Measurements from ENCODE around the gene DPEP2.

DNA sequence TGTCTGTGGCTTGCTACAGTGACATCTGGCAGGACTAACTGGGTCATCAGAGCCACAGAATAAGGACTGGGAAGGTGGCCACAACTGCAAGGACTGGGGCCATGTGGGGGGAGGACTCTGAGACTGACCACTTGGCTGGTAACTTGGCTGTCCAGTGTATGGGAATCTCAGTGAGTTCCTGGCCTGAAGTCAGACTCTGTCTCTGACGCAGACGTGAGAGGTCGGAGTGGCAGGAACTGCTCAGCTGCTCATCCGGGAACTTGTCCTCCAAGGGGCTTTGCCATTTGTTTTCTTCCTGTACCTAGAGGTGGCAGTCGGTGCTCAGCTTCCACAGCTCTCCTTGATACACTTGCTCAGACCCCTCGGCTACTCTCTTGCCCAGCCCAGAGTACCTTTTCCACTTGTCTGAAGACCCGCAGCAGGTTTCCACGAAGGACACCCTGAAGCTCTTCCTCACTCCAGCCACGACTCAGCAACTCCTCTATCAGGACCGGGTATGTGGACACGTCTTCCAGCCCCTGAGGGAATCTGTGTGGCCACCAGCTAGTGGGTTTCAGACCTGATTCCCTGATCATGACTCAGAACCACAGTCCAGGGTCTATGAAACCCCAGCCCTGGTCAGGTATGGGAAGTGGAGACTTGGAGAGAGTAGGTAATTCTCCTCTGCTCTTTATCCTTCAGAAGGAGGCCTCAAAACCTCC lies 11.7 kb downstream of the DPEP2 start:
- TF ChIP-seq, protein P1, sequence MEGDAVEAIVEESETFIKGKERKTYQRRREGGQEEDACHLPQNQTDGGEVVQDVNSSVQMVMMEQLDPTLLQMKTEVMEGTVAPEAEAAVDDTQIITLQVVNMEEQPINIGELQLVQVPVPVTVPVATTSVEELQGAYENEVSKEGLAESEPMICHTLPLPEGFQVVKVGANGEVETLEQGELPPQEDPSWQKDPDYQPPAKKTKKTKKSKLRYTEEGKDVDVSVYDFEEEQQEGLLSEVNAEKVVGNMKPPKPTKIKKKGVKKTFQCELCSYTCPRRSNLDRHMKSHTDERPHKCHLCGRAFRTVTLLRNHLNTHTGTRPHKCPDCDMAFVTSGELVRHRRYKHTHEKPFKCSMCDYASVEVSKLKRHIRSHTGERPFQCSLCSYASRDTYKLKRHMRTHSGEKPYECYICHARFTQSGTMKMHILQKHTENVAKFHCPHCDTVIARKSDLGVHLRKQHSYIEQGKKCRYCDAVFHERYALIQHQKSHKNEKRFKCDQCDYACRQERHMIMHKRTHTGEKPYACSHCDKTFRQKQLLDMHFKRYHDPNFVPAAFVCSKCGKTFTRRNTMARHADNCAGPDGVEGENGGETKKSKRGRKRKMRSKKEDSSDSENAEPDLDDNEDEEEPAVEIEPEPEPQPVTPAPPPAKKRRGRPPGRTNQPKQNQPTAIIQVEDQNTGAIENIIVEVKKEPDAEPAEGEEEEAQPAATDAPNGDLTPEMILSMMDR (IDR thresholded peaks at IDR 0.05 in 2 of 3, conservative IDR thresholded peaks at IDR 0.05 in 1 of 3; ENCODE audit: control insufficient read depth in 2 of 3, extremely low read depth in 1 of 3, insufficient read depth in 1 of 3, low read depth in 3 of 3, low read length in 3 of 3), result no peak
- TF ChIP-seq, protein P2, sequence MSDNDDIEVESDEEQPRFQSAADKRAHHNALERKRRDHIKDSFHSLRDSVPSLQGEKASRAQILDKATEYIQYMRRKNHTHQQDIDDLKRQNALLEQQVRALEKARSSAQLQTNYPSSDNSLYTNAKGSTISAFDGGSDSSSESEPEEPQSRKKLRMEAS (IDR thresholded peaks at IDR 0.05; ENCODE audit: low read depth, low read length), result no peak

Measured in GM12878 (cell line).